GM12891 (cell line): ENCODE measurements around the gene LRRC57.
A peak's percentile ranks its signal among the peaks of the same experiment; 100 is the strongest.
"Not testable (repeated sequence)": the region's sequence is repeated elsewhere in the genome, so short reads cannot be mapped to it uniquely, and the experiment has no call there.

Source experiments
- DNase-seq: peaks from one replicate; pipeline ENCODE4 v3.0.0; 2011; ENCODE audit warnings: low spot score; ENCODE audit not compliant: insufficient read length
- FAIRE-seq: peaks from 2 replicates; lab custom pipeline; 2011; peaks lifted over from hg19 to GRCh38; lab: Jason Lieb, UNC
- PAX5 ChIP-seq: IDR thresholded peaks from 2 replicates; pipeline ENCODE4 v1.6.1; 2011; ENCODE audit warnings: low read length, moderate library complexity, mild to moderate bottlenecking; ENCODE audit not compliant: insufficient read depth, severe bottlenecking
- POLR2A ChIP-seq: IDR thresholded peaks from 2 replicates; pipeline ENCODE4 v1.6.1; 2011; ENCODE audit warnings: low read depth, low read length, control low read depth
- POLR2AphosphoS5 ChIP-seq: IDR thresholded peaks from 2 replicates; pipeline ENCODE4 v1.6.1; 2011; ENCODE audit warnings: low read depth, low read length, control low read depth
- POU2F2 ChIP-seq: IDR thresholded peaks from 2 replicates; pipeline ENCODE4 v1.6.1; 2011; ENCODE audit warnings: low read depth, mild to moderate bottlenecking, control low read depth, low read length, moderate library complexity
- SPI1 ChIP-seq: IDR thresholded peaks from 2 replicates; pipeline ENCODE4 v1.6.1; 2011; ENCODE audit warnings: low read depth, low read length, control low read depth
- TAF1 ChIP-seq: IDR thresholded peaks from 2 replicates; pipeline ENCODE4 v1.6.1; 2011; ENCODE audit warnings: low read depth, low read length, control low read depth

Gene LRRC57

GRCh38 chr15:42582569-42583375 is 34.2 kb upstream of the LRRC57 start:
- no peak for TF ChIP-seq PAX5
- no peak for TF ChIP-seq TAF1
- TF ChIP-seq POU2F2: no peak
- no peak for TF ChIP-seq POLR2AphosphoS5
- TF ChIP-seq POLR2A: no peak
- no peak for TF ChIP-seq SPI1
- FAIRE-seq: no peak
- no peak for DNase-seq

GRCh38 chr15:42581272-42581730 is 32.7 kb upstream of the LRRC57 start:
- TF ChIP-seq TAF1 (0 out of 2 replicates have a peak, but pooled peaks have one; percentile 22), PAX5 (no peak), POU2F2 (no peak), SPI1 (0 out of 2 replicates have a peak, but pooled peaks have one; percentile 3), POLR2AphosphoS5 (no peak)
- FAIRE-seq: no peak
- peak; percentile 57 for DNase-seq

- DNase-seq (no peak), FAIRE-seq (no peak)
Observed at GRCh38 chr15:42578984-42579537, 30.5 kb upstream of the LRRC57 start.

GRCh38 chr15:42577514-42578031 is 29.0 kb upstream of the LRRC57 start:
- TF ChIP-seq SPI1 (peak; percentile 54), PAX5 (no peak)
- FAIRE-seq (peak; percentile 60), DNase-seq (no peak)

More at GRCh38 chr15:42578984-42579537, 30.5 kb upstream of the LRRC57 start:
- TF ChIP-seq PAX5: no peak
- no peak for TF ChIP-seq POLR2A
- no peak for TF ChIP-seq SPI1
- no peak for TF ChIP-seq TAF1
- no peak for TF ChIP-seq POU2F2
- TF ChIP-seq POLR2AphosphoS5: no peak

- FAIRE-seq (no peak), DNase-seq (no peak)
- TF ChIP-seq POLR2AphosphoS5 (no peak), POLR2A (no peak), PAX5 (no peak), SPI1 (no peak), TAF1 (no peak), POU2F2 (no peak)
Observed at GRCh38 chr15:42576776-42577175, 28.2 kb upstream of the LRRC57 start.

- FAIRE-seq (no peak), DNase-seq (no peak)
- TF ChIP-seq POLR2AphosphoS5 (no peak), POLR2A (no peak), PAX5 (no peak), TAF1 (no peak), SPI1 (no peak), POU2F2 (no peak)
Observed at GRCh38 chr15:42576040-42576594, 27.5 kb upstream of the LRRC57 start.

GRCh38 chr15:42575188-42576039 is 26.8 kb upstream of the LRRC57 start, which contains the start of gene STARD9:
Gene STARD9, plus strand, starts transcription at chr15:42575606. Its CDS starts 110 bp downstream, at chr15:42575716.
- 0 out of 2 replicates have a peak, but pooled peaks have one; percentile 11 for TF ChIP-seq TAF1
- TF ChIP-seq POU2F2: no peak
- peak; percentile 68; the same call in 1 of the 2 replicates for TF ChIP-seq POLR2A
- TF ChIP-seq POLR2AphosphoS5: peak; percentile 71; the same call in 1 of the 2 replicates
- TF ChIP-seq PAX5: no peak
- TF ChIP-seq SPI1: no peak
- peak; percentile 93 for DNase-seq
- FAIRE-seq: peak; percentile 89

- FAIRE-seq (no peak), DNase-seq (no peak)
- no peak for TF ChIP-seq TAF1
- TF ChIP-seq POLR2A: no peak
- TF ChIP-seq PAX5: no peak
- no peak for TF ChIP-seq POU2F2
- no peak for TF ChIP-seq POLR2AphosphoS5
- no peak for TF ChIP-seq SPI1
Observed at GRCh38 chr15:42558739-42559138, 10.1 kb upstream of the LRRC57 start.

- DNase-seq, FAIRE-seq: not testable (repeated sequence)
Observed at GRCh38 chr15:42556550-42557207, 8.1 kb upstream of the LRRC57 start.
